NCI-H2081 treated with DMSO at 0.1 percent for 48 hours (cell line): ENCODE measurements around the gene ADGRL3.
"Not testable (repeated sequence)": the region's sequence is repeated elsewhere in the genome, so short reads cannot be mapped to it uniquely, and the experiment has no call there.

ENCODE experiments used
- DNase-seq: peaks from one replicate; lab custom pipeline; 2025; lab: John Stamatoyannopoulos, UW

The ADGRL3 gene

GRCh38 chr4:61638591-61638990 lies 438.5 kb downstream of the ADGRL3 start:
- DNase-seq = no peak

- not testable (repeated sequence) for DNase-seq
Observed at GRCh38 chr4:61646746-61647350, 446.7 kb downstream of the ADGRL3 start.

GRCh38 chr4:61648264-61648663 lies 448.1 kb downstream of the ADGRL3 start:
- no peak for DNase-seq

GRCh38 chr4:61657016-61657415 lies 456.9 kb downstream of the ADGRL3 start:
- DNase-seq = no peak

GRCh38 chr4:61661960-61662359 lies 461.8 kb downstream of the ADGRL3 start:
- no peak for DNase-seq

GRCh38 chr4:61662362-61662761 lies 462.2 kb downstream of the ADGRL3 start:
- no peak for DNase-seq

- DNase-seq = no peak
Observed at GRCh38 chr4:61663310-61663709, 463.2 kb downstream of the ADGRL3 start.

- DNase-seq = no peak
Observed at GRCh38 chr4:61665649-61666048, 465.5 kb downstream of the ADGRL3 start.

- no peak for DNase-seq
Observed at GRCh38 chr4:61666244-61666643, 466.1 kb downstream of the ADGRL3 start.

- no peak for DNase-seq
Observed at GRCh38 chr4:61671599-61671998, 471.5 kb downstream of the ADGRL3 start.

GRCh38 chr4:61675464-61675863 lies 475.3 kb downstream of the ADGRL3 start:
- no peak for DNase-seq

- no peak for DNase-seq
Observed at GRCh38 chr4:61678297-61678696, 478.2 kb downstream of the ADGRL3 start.

GRCh38 chr4:61693520-61693919 lies 493.4 kb downstream of the ADGRL3 start:
- DNase-seq = no peak

- DNase-seq = no peak
Observed at GRCh38 chr4:61714387-61714911, 514.3 kb downstream of the ADGRL3 start.

- DNase-seq = no peak
Observed at GRCh38 chr4:61716426-61716825, 516.3 kb downstream of the ADGRL3 start.

- DNase-seq = no peak
Observed at GRCh38 chr4:61723492-61723891, 523.4 kb downstream of the ADGRL3 start.

GRCh38 chr4:61727286-61727685 lies 527.2 kb downstream of the ADGRL3 start:
- DNase-seq = no peak

GRCh38 chr4:61734409-61734808 lies 534.3 kb downstream of the ADGRL3 start:
- DNase-seq = no peak

- DNase-seq = no peak
Observed at GRCh38 chr4:61739887-61740286, 539.8 kb downstream of the ADGRL3 start.

GRCh38 chr4:61740886-61741285 lies 540.8 kb downstream of the ADGRL3 start:
- DNase-seq = no peak

- no peak for DNase-seq
Observed at GRCh38 chr4:61741327-61742096, 541.4 kb downstream of the ADGRL3 start.

- no peak for DNase-seq
Observed at GRCh38 chr4:61750810-61751209, 550.7 kb downstream of the ADGRL3 start.

- DNase-seq = no peak
Observed at GRCh38 chr4:61752617-61753016, 552.5 kb downstream of the ADGRL3 start.

- no peak for DNase-seq
Observed at GRCh38 chr4:61753739-61754138, 553.6 kb downstream of the ADGRL3 start.
